ENCODE measurements around the gene ABCD3.

- TF ChIP-seq CTCF (IDR thresholded peaks at IDR 0.05) (no peak), POLR2A (IDR thresholded peaks at IDR 0.05) (no peak)
These were observed 38.5 kb downstream of the ABCD3 start for GRCh38 chr1:94456736-94457135.

Measured in heart left ventricle (tissue), 13 donors.